GM21786 (cell line): ENCODE data around the gene RAB40C.
A peak's percentile ranks its signal among the peaks of the same experiment; 100 is the strongest.

ENCODE experiments used
- ATAC-seq: cut with Tn5 transposase; IDR thresholded peaks from one replicate; pipeline ENCODE4 v1.9.1; 2021; ENCODE audit not compliant: unreplicated experiment

The RAB40C gene

DNA sequence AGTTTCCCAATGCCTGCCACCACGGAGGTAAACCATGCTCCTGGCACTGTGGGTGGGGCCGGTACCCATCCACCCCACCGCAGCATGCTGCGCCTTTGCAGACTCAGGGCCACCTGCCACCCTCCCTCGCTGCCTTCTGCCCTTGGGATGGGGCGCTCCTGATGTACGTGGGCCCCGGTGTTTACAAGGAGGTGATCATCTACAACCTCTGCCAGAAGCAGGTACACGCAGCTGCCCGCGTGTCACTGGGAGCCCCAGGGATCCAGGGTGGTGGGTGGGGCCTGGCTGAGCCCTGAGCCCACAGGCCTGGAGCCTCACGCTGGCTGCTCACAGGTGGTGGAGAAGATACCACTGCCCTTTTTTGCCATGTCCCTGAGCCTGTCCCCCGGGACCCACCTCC lies 76.7 kb downstream of the RAB40C start:
- no peak for ATAC-seq

DNA sequence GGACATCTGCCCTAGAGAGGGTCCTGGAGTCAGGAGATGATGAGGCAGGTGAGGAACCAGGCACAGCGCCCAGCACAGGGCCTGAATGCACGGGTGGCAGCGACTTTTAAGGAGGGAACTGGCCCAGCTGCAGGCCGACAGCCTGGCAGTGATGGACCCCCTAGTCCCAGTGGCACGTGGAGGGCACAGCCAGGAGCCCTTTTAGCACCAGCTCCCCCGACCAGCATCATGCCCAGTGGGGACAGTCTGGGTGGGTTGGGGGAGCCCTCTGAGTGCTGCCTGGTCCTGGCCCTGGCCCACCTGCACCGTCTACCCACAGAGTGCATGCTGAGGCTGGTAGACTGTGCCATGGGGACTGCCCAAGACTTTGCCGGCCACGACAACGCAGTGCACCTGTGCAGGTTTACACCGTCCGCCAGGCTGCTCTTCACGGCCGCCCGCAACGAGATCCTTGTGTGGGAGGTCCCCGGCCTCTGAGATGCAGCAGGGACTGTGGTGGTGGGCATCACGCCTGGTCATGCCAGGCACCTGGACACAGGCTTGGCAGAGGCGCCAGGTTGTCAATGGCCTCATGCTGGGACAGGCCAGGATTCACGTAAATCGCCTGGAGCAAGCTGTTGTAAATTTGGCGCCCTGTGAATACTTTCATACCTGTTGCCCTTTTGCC lies 77.4 kb downstream of the RAB40C start:
- no peak for ATAC-seq

DNA sequence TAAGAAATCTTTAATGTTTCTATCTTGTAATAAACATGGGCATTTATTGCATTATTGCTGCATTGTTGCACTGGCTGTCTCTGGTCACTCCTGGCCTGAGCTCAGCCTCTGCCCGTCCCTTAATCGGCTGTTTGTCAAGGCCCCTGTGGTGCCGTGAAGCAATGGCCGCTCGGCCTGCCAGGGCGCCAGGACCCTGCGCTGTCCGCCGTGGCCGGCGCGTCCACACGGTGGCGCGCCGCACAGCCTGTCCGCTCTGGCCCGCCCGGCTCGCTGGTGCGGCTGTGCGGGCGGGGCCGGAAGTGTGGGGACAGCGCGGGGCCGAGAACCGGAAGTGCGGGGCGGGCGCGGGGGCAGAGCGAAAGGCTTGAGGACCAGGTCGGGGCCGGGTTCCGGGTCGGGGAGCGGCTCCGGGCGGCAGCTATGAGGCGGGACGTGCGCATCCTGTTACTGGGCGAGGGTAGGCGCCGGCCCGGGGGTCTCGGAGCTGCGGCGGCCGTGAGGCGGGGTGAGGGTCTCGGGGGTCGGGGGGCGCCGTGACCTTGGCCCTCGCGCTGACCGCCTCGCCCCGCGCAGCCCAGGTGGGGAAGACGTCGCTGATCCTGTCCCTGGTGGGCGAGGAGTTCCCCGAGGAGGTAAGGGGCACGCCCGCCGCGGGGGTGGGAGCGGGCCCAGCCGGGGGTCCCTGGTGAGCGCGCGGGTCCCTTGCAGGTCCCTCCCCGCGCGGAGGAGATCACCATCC lies 78.1 kb downstream of the RAB40C start, which contains the start of gene RHOT2:
Gene RHOT2 (plus strand): TSS at position 353 of the 739 bp plus-strand sequence. CDS start 68 bp downstream, at position 421.
- peak; percentile 83 for ATAC-seq

DNA sequence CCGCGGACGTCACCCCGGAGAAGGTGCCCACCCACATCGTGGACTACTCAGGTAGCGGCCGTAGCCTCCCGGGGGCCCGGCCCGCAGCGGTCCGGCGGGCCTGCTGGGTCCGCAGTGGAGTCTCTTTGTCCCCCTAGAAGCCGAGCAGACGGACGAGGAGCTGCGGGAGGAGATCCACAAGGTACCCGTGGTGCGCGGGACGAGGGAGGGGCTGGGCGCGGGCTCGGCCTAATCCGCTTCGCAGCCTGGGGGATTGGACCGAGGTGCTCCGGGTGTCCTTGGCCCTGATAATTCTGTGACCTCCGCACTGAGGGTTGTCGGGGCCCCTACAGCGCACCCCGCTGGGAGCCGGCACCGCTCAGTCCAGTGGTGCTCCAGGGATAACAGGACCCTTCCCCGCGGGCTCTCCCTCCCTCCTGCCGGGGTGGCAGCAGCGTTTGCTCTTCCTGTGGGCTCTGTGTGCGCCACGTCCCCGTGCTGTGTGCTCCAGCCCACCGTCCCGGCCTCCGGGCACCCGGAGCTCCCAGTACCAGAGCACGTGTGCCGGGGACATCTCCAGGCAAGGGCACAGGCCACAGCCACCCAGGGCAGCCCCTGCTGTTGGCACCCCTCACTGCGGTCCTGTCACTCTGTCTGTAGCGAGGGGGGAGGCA lies 78.8 kb downstream of the RAB40C start:
- no peak for ATAC-seq

DNA sequence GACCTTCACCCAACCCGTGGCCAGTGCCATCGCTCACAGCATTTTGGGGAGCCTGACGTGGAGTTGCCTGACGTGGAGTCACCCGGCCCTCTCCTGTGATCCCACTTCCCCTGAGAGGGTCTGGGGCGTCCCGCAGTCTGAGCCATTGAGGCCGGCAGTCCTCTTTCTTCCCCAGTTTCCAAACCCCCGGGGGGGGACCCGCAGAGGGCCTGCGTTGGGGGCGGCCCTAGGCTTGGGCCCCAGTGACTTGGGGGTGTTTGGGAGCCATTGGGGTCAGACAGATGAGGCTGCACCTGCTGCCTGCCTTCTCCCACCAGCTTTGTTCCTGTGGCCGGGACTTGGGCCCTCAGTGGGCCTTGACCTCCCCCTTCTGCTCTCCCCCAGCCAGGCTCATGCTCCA lies 79.8 kb downstream of the RAB40C start:
- no peak for ATAC-seq

- ATAC-seq: no peak
These were observed 80.9 kb downstream of the RAB40C start for GRCh38 chr16:670485-671352.

GRCh38 chr16:671353-672131 lies 81.7 kb downstream of the RAB40C start:
- ATAC-seq: no peak

DNA sequence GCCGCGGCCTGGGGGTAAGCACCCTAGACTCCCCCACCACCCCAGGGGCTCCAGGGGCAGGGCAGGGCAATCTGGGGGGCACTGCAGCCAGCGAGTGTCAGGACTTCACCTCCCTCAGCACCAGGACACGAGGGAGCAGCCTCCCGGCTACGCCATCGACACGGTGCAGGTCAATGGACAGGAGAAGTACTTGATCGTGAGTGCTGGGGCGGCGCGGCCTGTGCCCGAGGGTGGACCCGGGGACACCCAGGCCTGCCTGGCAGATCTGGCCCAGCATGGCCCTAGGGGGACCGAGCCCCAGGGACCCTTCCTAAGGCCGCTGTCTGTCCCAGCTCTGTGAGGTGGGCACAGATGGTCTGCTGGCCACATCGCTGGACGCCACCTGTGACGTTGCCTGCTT lies 82.5 kb downstream of the RAB40C start:
- ATAC-seq: no peak

DNA sequence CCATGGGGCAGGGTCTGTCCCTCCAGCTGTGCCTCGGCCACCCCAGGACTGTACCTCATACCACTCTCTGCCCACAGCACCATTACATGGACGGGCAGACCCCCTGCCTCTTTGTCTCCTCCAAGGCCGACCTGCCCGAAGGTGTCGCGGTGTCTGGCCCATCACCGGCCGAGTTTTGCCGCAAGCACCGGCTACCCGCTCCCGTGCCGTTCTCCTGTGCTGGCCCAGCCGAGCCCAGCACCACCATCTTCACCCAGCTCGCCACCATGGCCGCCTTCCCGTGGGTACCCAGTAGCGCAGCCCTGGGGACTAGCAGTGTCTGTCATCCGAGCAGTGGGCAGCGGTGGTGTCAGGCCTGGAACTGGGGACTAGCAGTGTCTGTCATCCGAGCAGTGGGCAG lies 83.0 kb downstream of the RAB40C start:
- ATAC-seq: no peak

GRCh38 chr16:673399-673991 lies 83.6 kb downstream of the RAB40C start:
- no peak for ATAC-seq

GRCh38 chr16:674214-674881 lies 84.5 kb downstream of the RAB40C start:
- no peak for ATAC-seq

DNA sequence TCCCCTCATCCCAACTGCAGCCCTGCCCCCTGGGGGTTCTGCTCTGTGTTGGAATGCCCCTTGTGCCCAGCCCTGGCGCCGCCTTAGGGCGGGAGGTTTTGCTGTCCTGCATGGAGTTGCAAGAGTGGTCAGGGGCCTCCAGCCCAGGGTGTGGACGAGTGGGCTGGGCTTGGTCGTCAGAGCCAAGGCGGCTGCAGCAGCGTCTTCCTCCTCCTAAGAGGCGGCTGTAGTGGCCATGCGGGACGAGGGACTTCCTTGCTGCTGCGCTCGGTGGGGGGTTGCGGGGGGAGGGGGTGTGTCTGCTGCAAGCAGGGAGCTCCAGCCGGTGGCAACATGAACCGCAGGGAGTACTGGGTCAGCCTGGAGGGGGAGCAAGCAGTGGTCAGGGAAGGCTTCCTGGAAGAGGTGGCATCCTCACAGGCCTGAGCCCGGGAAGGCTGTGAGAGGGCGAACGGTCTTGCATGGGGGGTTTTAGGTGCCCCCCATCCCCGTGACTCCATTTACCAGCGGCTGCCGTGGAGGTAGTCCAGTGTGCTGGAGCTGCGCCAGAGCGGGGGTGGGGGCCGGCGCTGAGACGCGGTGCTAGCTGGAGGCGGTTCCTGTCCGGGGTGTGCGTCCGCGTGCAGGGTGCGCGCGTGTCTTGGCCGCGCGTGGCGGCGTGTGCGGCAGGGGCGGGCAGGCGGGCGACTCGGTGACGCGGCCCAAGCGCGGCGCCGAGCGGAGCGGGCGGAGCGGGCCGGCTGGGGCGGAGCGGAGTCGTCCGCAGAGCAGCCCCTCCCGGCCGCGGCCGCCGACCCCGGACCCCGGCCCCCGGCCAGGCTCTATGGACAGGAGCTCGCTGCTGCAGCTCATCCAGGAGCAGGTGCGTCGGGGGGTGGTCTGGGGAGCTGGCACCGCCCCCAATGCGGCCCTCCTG lies 85.4 kb downstream of the RAB40C start, which contains the start of gene RHBDL1:
Gene RHBDL1 (plus strand): TSS at position 704 of the 916 bp plus-strand sequence. CDS start 120 bp downstream, at position 824.
- ATAC-seq: no peak

DNA sequence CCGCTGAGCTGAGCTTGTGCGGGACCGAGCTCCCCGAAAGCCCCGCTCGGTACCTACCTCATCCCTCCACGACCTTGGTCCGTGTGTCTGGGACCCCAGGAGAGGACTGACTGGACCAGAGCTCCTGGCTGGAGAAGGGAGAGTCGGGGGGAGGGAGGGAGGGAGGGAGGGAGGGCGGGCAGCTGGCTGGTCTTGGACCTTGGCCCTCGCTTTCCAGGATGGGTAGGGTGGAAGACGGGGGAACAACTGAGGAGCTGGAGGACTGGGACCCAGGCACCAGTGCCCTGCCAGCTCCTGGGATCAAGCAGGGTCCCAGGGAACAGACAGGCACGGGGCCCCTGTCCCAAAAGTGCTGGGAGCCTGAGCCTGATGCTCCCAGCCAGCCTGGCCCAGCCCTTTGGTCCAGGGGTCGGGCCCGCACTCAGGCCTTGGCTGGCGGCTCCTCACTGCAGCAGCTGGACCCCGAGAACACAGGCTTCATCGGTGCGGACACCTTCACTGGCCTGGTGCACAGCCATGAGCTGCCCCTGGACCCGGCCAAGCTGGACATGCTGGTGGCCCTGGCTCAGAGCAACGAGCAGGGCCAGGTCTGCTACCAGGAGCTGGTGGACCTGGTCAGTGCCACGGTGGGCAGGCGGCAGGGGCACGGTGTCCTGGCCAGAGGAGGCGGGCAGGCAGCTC lies 86.2 kb downstream of the RAB40C start:
- ATAC-seq: no peak

GRCh38 chr16:676565-676902 lies 86.7 kb downstream of the RAB40C start:
- no peak for ATAC-seq

DNA sequence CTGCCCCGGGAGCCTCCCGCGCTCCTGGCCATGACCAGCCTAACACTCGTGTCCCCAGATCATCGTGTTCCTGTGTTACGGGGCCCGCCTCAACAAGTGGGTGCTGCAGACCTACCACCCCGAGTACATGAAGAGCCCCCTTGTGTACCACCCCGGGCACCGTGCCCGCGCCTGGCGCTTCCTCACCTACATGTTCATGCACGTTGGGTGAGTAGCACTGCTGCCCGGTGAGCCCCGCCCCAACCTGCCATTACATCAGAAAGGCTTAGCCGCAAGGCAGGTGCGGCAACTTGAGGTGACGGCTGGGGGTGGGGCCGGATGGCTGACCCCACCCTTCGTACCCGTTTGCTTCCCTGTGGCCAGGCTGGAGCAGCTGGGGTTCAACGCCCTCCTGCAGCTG lies 87.0 kb downstream of the RAB40C start:
- ATAC-seq: no peak

- no peak for ATAC-seq
These were observed 87.7 kb downstream of the RAB40C start for GRCh38 chr16:677316-678190.
